Left ventricle myocardium inferior (tissue), 1 donor: Measurements from ENCODE around the gene LCP1. TPM values are rescaled to one million over a fixed set of nuclear protein-coding genes. Genes with fewer than 3 reads are reported as not detected.

Source experiments
- DNase-seq: peaks from one replicate; pipeline ENCODE4 v3.0.0-alpha.2; 2020
- H3K27ac ChIP-seq: fragments of 200-600 bp; replicated peaks from 2 replicates; pipeline ENCODE4 v1.8.0; 2021
- H3K27me3 ChIP-seq: fragments of 200-600 bp; 2 replicates; pipeline ENCODE4 v1.8.0; 2021; ENCODE audit warnings: low read depth
- H3K36me3 ChIP-seq: fragments of 200-600 bp; 2 replicates; pipeline ENCODE4 v1.8.0; 2021
- H3K4me1 ChIP-seq: fragments of 200-600 bp; 2 replicates; pipeline ENCODE4 v1.8.0; 2021
- H3K4me3 ChIP-seq: fragments of 200-600 bp; 2 replicates; pipeline ENCODE4 v1.8.0; 2021; ENCODE audit warnings: mild to moderate bottlenecking, moderate library complexity
- H3K9me3 ChIP-seq: fragments of 200-600 bp; replicated peaks from 2 replicates; pipeline ENCODE4 v1.8.0; 2021
- CTCF ChIP-seq: fragments of 200-600 bp; IDR thresholded peaks from 2 replicates; pipeline ENCODE4 v1.8.0; 2021; ENCODE audit warnings: antibody characterized with exemption, mild to moderate bottlenecking, borderline replicate concordance
- intact Hi-C: fragments of 100-400 bp; cut with micrococcal nuclease; formaldehyde crosslinking; loops from one replicate; pipeline ENCODE4 v1.11.0; 2022
- total RNA-seq: library from RNA; stranded (reverse); fragmentation: NEBNext Ultra II Directional; extraction: Animal tissue kit (Norgen Biotek cat#: 25700); gene quantifications from one replicate; pipeline ENCODE4 v1.2.1, GENCODE V29; 2021
- donor health status: DM: no; HTN: yes; CAD: no; lungs with severe emphysema.

Gene LCP1
- total RNA-seq, 1 donor from 2014 or later: 14.1 TPM

- DNase-seq: no peak
- no peak overlapping the region for H3K27ac ChIP-seq
- H3K9me3 ChIP-seq: no peaks in the 10 kb centered on the region
- no peaks in the 10 kb centered on the region for H3K27me3 ChIP-seq
- peaks cover 14% of the 10 kb centered on the region for H3K4me1 ChIP-seq
- no peaks in the 10 kb centered on the region for H3K36me3 ChIP-seq
- intact Hi-C loops: no loop called here
- no peak overlapping the region for H3K4me3 ChIP-seq
- no peak for TF ChIP-seq CTCF
These were observed 60.9 kb downstream of the LCP1 start for GRCh38 chr13:46121033-46121432.

- TF ChIP-seq CTCF: no peak
- no peak overlapping the region for H3K27ac ChIP-seq
- no peaks in the 10 kb centered on the region for H3K9me3 ChIP-seq
- intact Hi-C loops: no loop called here
- no peak overlapping the region for H3K4me3 ChIP-seq
- H3K4me1 ChIP-seq: peaks cover 14% of the 10 kb centered on the region
- DNase-seq: no peak
- no peaks in the 10 kb centered on the region for H3K27me3 ChIP-seq
- H3K36me3 ChIP-seq: no peaks in the 10 kb centered on the region
These were observed 61.9 kb downstream of the LCP1 start for GRCh38 chr13:46119883-46120614.

GRCh38 chr13:46116653-46117502, 65.1 kb downstream of the LCP1 start:
- Histone ChIP-seq H3K4me1 (peaks cover 14% of the 10 kb centered on the region), H3K36me3 (no peaks in the 10 kb centered on the region), H3K27ac (no peak overlapping the region), H3K27me3 (peaks cover 14% of the 10 kb centered on the region), H3K9me3 (no peaks in the 10 kb centered on the region), H3K4me3 (no peak overlapping the region)
- TF ChIP-seq CTCF: no peak
- no peak for DNase-seq
- intact Hi-C loops: no loop called here

- intact Hi-C loops: no loop called here
- no peaks in the 10 kb centered on the region for H3K4me1 ChIP-seq
These were observed 67.4 kb downstream of the LCP1 start for GRCh38 chr13:46114613-46115012.

GRCh38 chr13:46113596-46113995, 68.4 kb downstream of the LCP1 start:
- DNase-seq: no peak
- peaks cover 30% of the 10 kb centered on the region for H3K27me3 ChIP-seq
- H3K27ac ChIP-seq: no peak overlapping the region
- H3K4me3 ChIP-seq: no peak overlapping the region
- no peaks in the 10 kb centered on the region for H3K36me3 ChIP-seq
- H3K9me3 ChIP-seq: no peaks in the 10 kb centered on the region
- no peaks in the 10 kb centered on the region for H3K4me1 ChIP-seq
- TF ChIP-seq CTCF: no peak
- intact Hi-C loops: no loop called here

More at GRCh38 chr13:46114613-46115012, 67.4 kb downstream of the LCP1 start:
- no peak for TF ChIP-seq CTCF
- Histone ChIP-seq H3K36me3 (no peaks in the 10 kb centered on the region), H3K27me3 (peaks cover 30% of the 10 kb centered on the region), H3K4me3 (no peak overlapping the region), H3K9me3 (no peaks in the 10 kb centered on the region), H3K27ac (no peak overlapping the region)
- no peak for DNase-seq
